ENCODE data around the gene ZDHHC5.
A peak's percentile ranks its signal among the peaks of the same experiment; 100 is the strongest.
"Not testable (repeated sequence)": the region's sequence is repeated elsewhere in the genome, so short reads cannot be mapped to it uniquely, and the experiment has no call there.

The ZDHHC5 gene

GRCh38 chr11:57675176-57675941 is 7.4 kb downstream of the ZDHHC5 start:
- no peak for DNase-seq

- DNase-seq: no peak
Measured at GRCh38 chr11:57679396-57679795, 11.5 kb downstream of the ZDHHC5 start.

GRCh38 chr11:57680552-57680874 is 12.6 kb downstream of the ZDHHC5 start:
- no peak for DNase-seq

GRCh38 chr11:57681168-57681567 is 13.3 kb downstream of the ZDHHC5 start:
- DNase-seq: no peak

GRCh38 chr11:57690474-57690873 is 22.6 kb downstream of the ZDHHC5 start:
- DNase-seq: not testable (repeated sequence)

GRCh38 chr11:57698843-57699365 is 31.0 kb downstream of the ZDHHC5 start:
- DNase-seq: no peak

GRCh38 chr11:57699813-57700212 is 31.9 kb downstream of the ZDHHC5 start:
- DNase-seq: no peak

GRCh38 chr11:57700425-57700824 is 32.5 kb downstream of the ZDHHC5 start:
- no peak for DNase-seq

GRCh38 chr11:57703341-57703740 is 35.4 kb downstream of the ZDHHC5 start:
- DNase-seq: no peak

GRCh38 chr11:57704932-57705331 is 37.0 kb downstream of the ZDHHC5 start:
- no peak for DNase-seq

GRCh38 chr11:57705432-57705831 is 37.5 kb downstream of the ZDHHC5 start:
- DNase-seq: not testable (repeated sequence)

GRCh38 chr11:57709802-57710367 is 42.0 kb downstream of the ZDHHC5 start:
- DNase-seq: no peak

GRCh38 chr11:57711414-57712255 is 43.7 kb downstream of the ZDHHC5 start, which contains the start of gene MED19:
Gene MED19 (minus strand): TSS chr11:57712215. CDS start chr11:57712179, 36 bp downstream.
- no peak for DNase-seq

- DNase-seq: peak; percentile 98
Measured at GRCh38 chr11:57712256-57713150, 44.6 kb downstream of the ZDHHC5 start, which contains the start of gene TMX2. Gene TMX2 (plus strand): TSS chr11:57712593. CDS start chr11:57712619, 26 bp downstream.

- no peak for DNase-seq
Measured at GRCh38 chr11:57713835-57714234, 45.9 kb downstream of the ZDHHC5 start.

GRCh38 chr11:57716726-57717125 is 48.8 kb downstream of the ZDHHC5 start:
- not testable (repeated sequence) for DNase-seq

GRCh38 chr11:57727185-57727584 is 59.3 kb downstream of the ZDHHC5 start:
- DNase-seq: no peak

- no peak for DNase-seq
Measured at GRCh38 chr11:57728829-57729228, 60.9 kb downstream of the ZDHHC5 start.

- DNase-seq: no peak
Measured at GRCh38 chr11:57729479-57729878, 61.6 kb downstream of the ZDHHC5 start.

- no peak for DNase-seq
Measured at GRCh38 chr11:57732661-57733060, 64.7 kb downstream of the ZDHHC5 start.

GRCh38 chr11:57735619-57736298 is 67.8 kb downstream of the ZDHHC5 start:
- no peak for DNase-seq

Measured in NCI-H524 treated with DMSO at 0.1 percent for 48 hours (cell line).